Measurements from ENCODE around the gene NSMF.
A peak's percentile ranks its signal among the peaks of the same experiment; 100 is the strongest.

Gene NSMF

DNA sequence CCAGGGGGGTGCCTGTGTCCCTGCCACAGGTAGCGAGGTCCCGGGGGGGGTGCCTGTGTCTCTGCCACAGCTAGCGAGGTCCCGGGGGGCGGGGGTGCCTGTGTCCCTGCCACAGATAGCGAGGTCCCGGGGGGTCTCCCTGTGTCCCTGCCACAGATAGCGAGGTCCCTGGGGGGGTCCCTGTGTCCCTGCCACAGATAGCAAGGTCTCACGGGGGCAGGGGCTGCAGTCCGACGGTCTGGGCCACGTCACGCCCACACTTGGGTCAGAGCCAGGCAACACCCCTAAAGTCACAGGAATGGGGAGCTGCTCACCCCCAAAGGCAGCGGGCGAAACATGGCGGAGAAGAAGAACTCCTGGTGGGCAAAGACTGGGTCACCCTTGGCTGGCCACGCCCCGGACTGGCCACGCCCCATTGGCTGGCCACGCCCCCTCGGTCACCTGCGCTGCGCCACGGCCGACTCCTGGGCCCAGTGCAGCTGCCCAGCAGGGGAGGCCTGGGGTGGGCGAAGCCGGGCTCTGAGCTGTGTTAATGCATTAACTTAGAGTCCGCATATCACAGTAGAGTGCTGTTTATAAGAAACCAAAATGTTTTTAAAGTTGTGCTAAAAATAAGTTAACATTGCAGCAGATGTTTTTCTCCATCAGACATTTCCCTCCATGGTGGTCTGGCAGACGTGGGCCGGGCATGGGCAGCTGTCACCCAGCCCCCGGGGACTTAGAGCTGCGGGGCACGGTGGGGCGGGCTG is 29.0 kb downstream of the NSMF start:
- DNase-seq, result peak; percentile 30

DNA sequence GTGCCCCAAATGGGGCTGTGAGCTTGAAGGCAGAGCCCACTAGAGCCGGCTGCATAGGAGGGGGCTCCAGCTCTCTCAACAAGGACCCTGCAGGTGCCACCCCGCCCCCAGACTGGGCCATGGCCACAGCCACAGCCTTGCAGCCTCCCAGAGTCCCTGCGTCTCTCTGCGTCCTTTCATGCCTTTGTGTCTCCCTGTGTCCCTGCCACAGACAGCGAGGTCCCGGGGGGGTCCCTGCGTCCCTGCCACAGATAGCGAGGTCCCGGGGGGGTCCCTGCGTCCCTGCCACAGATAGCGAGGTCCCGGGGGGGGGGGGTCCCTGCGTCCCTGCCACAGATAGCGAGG is 29.6 kb downstream of the NSMF start:
- DNase-seq, result no peak

DNA sequence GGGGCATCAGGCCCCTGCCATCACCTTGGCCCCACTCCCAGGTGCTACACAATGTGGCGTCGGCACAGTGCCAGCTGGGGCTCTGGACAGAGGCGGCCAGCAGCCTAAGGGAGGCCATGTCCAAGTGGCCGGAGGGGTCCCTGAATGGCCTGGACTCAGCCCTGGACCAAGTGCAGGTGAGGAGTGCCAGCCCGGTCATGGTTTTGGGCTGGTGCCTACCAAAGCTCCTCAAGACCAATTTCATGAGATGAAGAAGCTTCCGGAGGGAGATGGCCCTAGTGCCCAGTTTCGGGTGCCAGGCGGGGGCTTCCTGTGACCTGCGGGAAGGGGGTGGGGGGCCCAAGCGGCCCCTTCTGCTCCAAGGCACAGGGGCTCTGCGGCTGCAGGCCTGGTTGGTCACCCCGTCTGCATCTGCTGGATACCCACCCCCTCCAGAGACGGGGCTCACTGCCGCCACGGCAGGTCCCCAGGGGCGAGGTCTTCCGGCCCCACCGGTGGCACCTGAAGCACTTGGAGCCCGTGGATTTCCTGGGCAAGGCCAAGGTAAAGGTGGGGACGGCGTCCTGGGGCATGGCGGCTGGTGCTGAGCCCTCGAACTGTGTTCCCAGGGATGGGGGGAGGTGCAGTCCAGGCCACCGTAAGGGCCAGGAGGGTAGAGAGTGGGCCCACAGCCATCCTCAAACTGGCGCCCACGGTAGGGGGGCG is 30.1 kb downstream of the NSMF start:
- DNase-seq, result no peak

DNA sequence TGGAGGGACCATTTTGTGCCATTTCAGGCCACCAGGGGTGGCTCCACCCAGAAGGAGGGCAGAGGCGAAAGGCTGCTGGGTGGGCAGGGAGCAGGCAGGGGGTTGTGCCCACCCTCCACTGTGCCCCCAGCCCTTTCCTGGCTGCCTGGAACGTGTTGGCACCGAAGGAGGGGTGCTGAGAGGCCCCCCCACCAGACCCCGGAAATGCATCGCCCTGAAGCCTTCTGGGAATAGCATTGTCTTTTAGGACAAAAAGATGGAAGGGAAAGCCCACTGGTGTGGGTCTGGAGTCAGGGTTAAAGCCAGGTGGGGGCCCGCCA is 30.9 kb downstream of the NSMF start:
- DNase-seq, result peak; percentile 19

DNA sequence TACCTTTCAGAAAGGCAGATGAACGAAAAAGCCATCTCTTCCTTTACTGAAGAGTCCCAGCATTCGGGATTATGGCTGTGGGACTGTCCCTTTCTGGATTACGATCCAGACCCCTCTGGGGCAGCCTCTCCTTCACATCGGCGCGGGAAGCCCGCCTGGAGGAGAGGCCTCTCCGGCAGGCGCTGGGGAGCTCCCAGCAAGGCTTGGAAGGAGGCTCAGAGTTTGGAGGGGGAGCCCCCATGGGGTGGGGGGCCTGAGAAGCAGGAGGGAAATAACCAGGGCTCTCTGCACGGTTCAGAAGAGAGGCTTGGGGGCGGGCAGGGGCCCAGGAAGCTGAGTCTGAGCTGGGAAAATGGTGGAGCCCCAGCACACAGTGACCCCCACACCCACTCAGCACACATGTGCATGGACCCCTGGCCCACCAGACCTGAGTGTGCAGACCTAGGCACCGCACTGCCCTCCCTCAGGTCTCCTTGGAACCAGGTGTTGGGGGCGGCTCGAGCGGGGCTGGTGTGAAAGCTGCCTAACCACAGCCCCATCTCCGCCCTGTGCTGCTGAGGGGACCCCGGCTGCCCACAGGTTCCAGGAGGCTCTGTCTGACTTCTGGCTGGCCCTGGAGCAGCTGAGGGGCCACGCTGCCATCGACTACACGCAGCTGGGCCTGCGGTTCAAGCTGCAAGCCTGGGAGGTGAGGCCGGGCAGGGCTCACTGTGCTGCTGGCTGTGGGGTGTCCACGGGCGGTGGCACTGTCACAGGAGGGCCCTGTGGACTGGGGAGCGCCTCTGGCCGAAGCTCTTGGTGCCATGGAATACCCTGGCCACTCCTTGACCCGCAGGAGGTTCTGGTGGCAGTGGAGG is 31.5 kb downstream of the NSMF start:
- DNase-seq, result no peak

DNA sequence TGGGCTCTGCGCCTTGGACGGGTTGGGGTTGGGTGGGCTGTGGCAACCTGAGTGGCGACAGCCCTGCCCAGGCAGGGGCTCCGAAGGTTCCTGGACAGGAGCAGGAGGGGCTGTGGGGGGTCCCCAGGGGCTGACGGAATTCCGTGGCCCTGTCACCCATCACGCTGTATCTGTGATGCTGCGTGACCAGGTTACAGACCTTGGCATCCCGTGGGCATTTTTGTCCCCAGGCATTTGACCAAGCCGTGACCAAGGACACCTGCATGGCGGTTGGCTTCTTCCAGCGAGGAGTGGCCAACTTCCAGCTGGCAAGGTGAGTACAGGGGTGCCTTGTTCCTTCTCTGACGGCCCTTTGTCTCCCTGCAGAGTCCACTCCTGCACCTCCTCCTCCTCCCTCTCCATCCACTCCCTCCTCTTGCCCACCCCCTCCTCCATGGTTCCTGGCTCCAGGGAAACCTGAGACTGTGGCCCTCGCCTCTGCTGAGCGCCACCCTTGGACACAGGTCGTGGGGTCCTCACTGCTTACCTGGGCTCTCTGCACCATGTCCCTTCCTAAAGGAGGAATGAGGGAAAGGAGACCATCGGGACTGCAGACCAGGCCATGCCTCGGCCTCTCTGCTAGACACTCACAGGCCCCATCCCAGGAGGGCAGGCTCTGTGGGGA is 33.0 kb downstream of the NSMF start:
- peak; percentile 21 for DNase-seq

DNA sequence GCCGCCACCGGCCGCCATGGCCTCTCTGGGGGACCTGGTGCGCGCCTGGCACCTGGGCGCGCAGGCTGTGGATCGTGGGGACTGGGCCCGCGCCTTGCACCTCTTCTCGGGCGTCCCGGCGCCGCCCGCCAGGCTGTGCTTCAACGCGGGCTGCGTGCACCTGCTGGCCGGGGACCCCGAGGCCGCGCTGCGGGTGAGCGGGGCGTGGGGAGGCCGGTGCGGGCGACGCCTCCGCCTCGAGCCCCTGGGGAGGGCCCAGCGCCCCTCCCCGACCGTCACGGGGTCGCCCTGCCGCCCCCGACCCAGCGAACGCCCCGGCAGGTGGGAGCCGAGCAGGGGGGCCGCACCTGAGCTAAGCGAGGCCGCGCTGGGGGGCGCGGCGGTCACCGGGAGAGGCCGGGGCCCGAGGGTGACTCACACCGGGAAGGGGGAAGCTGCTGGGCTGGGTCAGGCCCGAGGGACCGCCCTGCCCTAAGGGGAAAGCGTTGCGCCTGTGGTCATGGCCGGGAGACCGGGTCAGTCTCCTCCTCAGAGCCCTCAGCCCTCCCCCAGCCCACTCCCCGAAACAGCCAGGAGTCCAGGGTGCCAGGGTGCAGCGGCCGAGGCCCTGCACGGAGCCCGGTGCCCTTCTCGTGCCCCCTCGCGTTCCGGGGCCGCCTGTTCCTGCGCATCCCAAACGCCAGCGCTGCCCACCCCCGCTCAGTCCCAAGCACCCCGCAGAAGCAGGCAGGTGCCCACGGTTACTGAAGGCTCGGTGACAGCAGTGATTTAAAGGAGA is 35.4 kb downstream of the NSMF start:
- DNase-seq, result peak; percentile 27

DNA sequence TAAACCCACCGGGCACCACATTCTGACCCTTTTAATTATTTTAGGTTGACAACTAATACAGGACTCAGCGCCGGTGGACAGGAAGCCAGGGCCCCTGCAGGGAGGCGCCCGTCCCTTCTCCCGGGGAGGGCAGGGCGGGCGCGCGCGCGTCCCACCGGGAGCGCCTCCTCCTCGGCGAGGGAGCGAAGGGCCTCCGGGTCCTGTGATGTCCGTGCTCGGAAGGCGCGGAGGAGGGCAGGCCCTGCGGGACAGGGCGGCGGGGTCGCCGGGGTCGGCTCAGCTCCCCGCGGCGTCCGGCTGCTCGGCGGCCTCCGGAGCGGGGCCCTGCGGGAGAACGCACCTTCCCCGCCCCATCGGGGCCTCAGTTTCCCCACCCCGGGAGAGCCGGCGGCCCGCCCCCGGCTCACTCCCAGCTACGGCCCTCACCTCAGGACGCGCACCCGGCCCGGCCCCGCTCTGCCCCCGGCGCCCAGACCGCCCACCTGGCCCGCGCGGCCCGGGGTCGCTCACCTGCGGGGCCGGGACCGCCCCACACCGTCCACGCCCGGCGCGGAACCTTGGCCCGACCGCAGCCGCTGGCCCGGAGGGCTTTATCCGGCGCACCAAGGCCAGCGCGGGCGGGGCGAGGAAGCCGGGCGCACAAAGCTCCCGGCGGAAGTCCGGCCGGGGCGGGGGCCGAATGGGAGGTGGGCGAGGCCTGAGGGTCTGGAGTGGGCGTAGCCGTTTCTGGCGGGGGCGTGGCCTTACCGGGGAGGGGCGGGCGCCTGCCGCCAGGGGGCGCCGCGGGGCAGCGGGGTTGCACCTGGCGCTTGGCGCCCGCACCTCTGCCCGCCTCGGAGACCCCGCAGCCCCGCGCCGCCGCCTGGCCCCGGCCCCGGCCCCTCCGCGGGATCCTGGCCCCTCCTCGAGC is 36.3 kb downstream of the NSMF start, which contains the start of the genes EXD3 and NOXA1:
EXD3 (minus strand) TSS at position 559 of the 910 bp plus-strand sequence. CDS start 27,805 bp downstream, outside the sequence.
NOXA1 (plus strand) TSS at position 790 of the 910 bp plus-strand sequence. CDS start 137 bp downstream, outside the sequence.
- DNase-seq, result peak; percentile 91

DNA sequence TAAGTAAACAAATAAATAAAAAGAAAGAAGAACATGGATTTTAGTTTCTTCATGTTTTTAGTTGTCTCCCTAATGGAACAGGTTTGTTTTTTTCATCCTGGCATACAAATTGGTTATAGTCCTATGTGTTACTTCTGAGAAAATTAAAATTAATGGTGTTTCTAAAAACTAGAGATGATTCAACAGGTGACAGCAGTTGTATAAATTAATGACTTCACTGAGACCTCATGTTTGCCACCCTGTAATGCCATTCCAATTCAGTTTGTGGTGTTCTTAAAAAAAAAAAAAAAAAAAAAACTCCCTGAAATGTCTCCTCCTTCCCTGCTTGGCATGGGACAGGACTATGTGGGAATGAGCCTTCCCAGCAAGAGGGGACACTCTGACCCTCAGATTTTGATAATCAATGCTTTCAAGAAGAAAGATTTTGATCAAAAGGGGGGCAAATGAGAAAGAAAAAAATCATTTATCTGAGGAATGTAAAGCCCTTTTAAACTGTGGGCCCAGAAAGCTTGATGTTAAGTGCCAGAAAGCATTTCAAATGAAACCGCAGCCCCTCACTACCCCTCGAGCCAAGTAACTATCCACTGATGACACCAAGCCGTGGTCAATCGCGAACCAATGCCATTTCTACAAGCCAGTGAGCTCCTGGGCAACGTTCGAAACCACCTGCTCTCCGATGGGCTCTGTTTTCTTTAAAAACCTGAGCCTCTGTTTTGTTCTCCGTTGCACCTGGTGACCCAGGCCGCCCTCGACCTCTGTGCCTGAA is 37.1 kb downstream of the NSMF start:
- no peak for DNase-seq

DNA sequence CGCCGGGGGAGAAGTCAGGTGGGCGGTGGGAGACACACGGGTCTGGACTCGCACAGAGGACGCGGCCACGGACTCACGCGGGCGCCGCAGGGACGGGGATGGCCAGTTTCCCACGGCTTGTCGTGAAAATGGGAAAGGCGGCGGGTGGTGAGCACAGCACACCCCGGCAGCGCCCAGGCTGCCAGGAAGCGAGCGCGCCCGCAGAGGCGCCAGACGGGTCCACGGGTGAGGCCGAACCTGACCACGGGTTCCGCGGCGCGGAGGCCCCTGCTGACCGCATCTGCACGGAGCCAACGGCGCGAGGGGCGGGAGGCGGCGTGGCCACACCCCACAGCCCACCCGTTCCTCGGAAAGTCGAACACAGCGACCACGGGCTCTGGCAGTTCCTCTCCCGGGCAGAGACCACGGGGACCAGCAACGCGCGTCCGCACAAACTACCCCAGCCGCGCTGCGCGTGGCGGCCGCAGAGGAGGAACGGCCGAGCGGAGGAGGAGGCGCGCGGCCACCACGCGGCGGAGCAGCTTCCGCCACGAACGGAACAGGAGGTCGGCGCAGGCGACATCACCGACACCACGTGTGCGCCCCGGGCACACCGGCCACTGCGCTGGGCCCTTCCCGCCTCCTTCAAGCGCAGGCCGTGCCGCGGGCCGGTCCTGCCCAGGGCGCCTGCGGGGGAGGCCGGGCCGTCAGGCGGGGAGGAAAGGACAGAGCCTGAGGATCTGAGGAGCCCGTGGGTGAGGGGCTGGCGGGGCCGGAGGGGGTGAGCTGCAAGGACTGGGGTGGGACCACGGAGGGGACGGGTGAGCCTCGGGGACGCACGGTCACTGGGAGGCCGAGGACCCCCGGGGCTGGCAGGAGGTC is 41.7 kb downstream of the NSMF start:
- no peak for DNase-seq

DNA sequence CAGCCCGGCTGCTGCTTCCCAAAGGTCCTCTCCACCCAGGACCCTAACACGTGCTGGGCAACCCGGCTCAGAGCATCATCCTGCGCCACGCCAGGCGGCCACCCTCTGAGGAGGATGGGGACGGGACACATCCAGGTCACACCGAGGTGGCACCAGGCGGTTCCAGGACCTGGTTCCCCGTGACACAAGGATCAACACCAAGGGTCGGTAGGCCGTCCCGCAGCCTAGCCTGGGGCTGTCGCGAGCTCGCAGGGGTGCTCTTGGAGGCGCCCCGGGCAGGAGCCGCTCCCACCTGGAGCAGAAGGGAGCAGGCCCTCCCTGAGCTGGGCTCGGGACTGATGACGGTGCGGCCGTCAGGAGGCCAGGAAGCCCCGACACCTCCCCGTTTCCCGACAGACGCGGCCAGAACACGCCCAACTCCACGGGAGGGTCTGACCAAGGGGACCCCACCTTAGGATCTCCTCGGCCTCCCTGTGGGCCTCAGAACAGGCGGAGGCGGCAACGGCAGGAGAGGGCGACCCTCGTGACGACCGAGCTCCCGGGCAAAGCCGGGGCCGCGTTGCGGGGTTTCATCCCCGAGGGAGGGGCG is 42.5 kb downstream of the NSMF start:
- no peak for DNase-seq

DNA sequence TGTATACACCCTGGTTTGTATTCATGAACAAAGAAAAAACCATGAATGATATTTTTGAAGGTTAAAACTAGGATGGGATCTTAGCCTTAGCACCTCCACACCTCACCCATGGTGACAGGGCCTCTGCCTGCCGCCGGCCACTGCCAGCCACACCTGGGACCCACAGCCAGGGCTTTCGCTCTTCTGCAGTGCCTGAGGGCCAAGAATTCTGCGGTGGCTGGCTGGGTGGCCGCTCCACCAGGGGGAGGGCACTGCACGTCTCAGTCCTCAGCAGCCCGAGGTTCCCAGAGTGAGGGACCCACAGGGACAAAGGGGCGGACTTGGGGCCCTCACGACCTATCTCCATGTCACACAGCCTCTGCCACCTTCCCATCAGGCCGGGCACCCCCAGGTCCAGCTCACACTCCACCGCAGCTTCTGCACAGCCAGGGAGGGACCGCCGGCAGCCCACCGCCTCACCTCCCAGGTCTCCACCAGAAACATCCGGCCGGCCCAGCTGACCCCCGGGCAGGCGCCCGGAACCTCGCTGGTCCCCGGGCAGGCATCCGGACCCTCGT is 43.0 kb downstream of the NSMF start:
- DNase-seq, result no peak

DNA sequence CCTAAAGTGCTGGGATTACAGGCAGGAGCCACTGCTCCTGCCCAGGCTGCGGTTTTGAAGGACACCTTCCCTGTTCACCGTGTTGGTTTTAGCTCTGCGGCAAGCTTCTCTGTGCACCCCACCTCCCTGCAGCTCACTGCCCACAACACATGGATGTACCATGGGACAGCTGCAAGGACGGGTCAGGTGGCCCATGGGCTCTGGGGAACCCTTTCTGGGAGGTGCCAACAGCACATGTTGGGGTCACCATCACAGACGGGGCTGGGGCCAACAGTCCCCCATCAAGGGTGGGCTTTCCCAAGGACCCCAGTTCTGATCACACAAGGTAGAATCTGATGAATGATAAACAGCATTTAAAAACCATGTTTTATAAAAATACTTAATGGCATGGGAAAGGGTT is 43.7 kb downstream of the NSMF start:
- DNase-seq, result no peak

DNA sequence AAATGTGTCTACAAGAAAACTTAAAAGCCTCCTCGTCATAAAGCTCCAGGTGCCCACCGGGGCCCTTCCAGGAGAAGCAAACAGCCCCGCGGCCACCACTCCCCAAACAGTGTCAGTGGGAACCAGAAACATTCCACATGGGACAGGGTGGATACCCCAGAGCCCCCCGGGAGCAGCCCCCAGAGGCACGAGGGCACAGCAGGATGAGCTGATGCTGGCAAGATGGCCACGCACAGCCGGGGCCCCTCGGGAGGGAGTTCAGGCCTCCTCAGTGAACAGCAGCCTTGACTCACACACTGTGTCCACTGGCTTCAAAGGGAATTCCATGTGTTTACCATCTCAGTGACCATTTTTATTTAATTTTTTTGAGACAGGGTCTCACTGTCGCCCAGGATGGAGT is 46.7 kb downstream of the NSMF start:
- no peak for DNase-seq

DNA sequence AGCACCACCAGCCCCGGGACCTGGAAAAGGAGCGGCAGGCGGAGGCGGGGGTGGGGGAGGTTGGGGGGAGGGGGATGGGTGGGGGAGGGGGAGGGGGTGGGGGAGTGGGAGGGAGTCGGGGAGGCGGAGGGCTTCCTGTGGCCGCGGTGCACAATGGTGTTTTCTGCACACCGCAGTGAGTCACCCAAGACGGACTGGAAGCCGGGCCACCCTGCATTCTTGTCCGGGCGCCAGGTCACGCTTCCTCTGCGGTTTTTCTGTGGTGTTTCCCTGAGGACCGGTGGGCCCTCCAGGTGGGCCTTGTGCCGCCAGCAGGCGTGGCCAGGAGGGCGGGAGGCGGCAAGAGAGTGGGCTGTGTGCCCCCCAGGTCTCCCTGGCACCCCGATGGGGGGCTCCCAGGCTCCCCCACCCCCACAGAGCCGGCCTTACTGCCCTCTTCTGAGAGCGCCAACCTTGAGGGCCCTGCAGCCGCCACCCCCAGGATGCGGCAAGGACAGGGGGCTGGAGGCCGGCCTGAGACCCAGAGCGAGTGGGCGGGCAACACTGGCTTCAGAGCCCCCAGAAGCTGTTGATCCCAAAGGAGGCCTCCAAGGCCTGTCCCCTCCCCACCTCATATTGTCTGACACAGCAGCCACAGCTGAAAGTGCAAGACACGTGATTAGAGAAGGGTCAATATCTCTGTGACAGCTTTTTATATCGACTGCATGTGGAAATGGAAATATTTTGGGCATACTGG is 47.3 kb downstream of the NSMF start:
- peak; percentile 61 for DNase-seq

DNA sequence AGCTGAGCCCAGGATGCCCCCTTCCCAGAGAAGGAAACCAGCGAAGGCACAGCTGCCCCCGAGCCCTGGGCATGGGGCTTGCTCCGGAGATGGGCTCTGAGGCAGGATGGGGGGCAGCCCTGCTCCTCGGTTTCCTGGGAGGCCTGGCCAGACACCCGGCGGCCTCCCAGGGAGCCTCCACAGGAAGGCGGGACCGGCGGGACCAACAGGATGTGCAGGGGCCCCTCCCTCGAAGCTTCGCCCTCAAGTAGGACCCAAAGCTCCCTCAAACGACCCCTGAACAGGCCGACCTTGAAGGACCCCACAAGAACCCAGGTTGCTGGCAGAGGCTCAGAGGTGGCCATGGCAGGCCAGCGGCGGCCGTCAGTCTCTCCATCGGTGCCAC is 47.9 kb downstream of the NSMF start:
- DNase-seq, result no peak

DNA sequence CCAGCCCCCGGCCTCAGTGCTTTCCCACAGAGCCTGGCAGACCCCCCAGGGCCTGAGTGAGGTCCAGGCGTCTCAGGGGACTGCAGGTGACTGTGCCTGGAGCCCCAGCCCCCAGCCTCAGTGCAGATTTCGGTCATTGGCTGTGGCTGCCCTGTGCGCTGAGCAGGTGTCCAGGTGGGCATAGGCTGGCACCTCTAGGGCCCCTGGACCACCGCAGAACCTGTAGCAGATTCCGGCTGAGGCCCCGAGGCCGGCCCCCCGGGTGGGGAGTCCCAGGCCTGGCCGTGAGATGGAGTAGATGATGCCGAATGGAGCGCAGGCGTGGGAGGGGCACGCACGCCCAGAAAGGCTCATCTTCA is 48.3 kb downstream of the NSMF start:
- no peak for DNase-seq

Measured in right hindlimb (tissue), 1 donor.